Neural cell (in vitro differentiated cells): ENCODE results near the gene OXNAD1.

Source experiments
- CTCF ChIP-seq: fragments of 450-650 bp; IDR thresholded peaks from 2 replicates; pipeline ENCODE4 v1.5.1; 2014; ENCODE audit warnings: antibody characterized with exemption, mild to moderate bottlenecking, moderate library complexity; ENCODE audit not compliant: poor library complexity, severe bottlenecking
- EP300 ChIP-seq: fragments of 450-650 bp; conservative IDR thresholded peaks from 2 replicates; pipeline ENCODE4 v1.6.1; 2014; ENCODE audit warnings: antibody characterized with exemption, mild to moderate bottlenecking, moderate library complexity; ENCODE audit not compliant: poor library complexity, severe bottlenecking
- EZH2 ChIP-seq: fragments of 200-600, 300-800 bp; shearing (Covaris generic), sonication (generic); IDR thresholded peaks from 2 replicates; pipeline ENCODE4 v1.6.1; 2014; ENCODE audit warnings: antibody characterized with exemption, low read length, borderline replicate concordance, mild to moderate bottlenecking; ENCODE audit not compliant: insufficient read depth, poor library complexity, severe bottlenecking

- no peak for TF ChIP-seq CTCF
- no peak for TF ChIP-seq EZH2
- no peak for TF ChIP-seq EP300
These were observed 31.2 kb upstream of the OXNAD1 start for GRCh38 chr3:16233806-16234205.
